Measurements from ENCODE around the gene ZNF592.
"Not testable (repeated sequence)": the region's sequence is repeated elsewhere in the genome, so short reads cannot be mapped to it uniquely, and the experiment has no call there.

ZNF592 gene

GRCh38 chr15:84832448-84833040 is 84.2 kb downstream of the ZNF592 start:
- DNase-seq: no peak

GRCh38 chr15:84833447-84834228 is 85.2 kb downstream of the ZNF592 start:
- DNase-seq: no peak

GRCh38 chr15:84834229-84834955 is 86.0 kb downstream of the ZNF592 start:
- DNase-seq: no peak

DNA sequence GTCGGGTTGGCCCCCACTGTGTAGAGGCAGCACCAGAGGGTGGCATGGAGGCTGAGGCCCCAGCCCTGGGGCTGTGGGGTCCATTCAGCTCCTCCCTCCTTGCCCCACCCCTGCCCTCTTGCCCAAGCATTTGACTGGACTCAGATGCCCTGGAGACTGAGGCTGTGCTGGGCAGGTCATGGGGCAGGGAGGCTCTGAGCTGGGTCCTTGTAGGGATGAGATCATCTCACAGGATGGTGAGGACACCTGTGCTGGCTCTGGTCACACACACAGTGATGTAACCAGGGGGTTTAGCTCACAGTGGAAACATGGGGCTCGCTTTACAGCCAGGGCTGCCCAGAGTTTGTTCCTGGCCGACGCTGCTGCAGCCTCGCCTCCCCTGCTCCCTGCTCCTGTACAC is 86.6 kb downstream of the ZNF592 start:
- no peak for DNase-seq

GRCh38 chr15:84835661-84836337 is 87.4 kb downstream of the ZNF592 start:
- DNase-seq: no peak

GRCh38 chr15:84836844-84837243 is 88.5 kb downstream of the ZNF592 start:
- DNase-seq: no peak

- DNase-seq: no peak
These were observed 91.3 kb downstream of the ZNF592 start for GRCh38 chr15:84839714-84840113.

DNA sequence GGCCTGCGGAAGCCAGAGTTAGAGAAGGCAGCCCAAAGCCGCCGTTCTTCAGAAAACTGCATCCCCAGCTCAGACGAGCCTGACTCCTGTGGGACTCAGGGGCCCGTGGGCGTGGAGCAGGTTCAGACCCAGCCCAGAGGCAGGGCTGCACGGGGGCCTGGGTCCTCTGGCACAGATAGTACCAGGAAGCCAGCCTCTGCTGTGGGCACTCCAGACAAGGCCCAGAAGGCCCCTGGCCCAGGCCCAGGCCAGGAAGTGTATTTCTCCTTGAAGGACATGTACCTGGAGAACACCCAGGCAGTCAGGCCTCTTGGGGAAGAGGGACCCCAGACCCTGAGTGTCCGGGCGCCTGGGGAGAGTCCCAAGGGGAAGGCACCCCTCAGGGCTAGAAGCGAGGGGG is 91.9 kb downstream of the ZNF592 start:
- DNase-seq: no peak

- peak; percentile 74 for DNase-seq
These were observed 92.5 kb downstream of the ZNF592 start for GRCh38 chr15:84840741-84841429.

DNA sequence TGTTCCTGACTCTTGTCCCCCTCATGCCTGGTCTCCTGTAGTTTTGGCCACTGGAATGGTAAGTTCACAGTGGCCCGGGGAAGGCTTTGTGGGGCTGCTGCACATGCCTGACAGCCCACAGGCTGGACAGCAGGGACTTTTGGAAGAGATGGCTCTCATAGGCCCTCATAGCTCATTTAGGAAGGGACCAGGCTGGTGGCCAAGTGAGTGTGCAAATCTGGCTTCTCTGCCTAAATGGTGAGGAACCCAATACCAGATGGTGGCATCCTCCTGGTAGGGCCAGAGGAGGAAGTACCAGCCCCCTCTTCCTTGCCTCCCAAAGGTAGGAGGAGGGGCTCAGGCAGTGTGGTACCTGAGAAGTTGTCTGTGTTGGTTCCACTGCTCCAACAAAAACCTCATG is 94.4 kb downstream of the ZNF592 start:
- no peak for DNase-seq

GRCh38 chr15:84844964-84845363 is 96.6 kb downstream of the ZNF592 start:
- DNase-seq: no peak

GRCh38 chr15:84845631-84846030 is 97.2 kb downstream of the ZNF592 start:
- not testable (repeated sequence) for DNase-seq

DNA sequence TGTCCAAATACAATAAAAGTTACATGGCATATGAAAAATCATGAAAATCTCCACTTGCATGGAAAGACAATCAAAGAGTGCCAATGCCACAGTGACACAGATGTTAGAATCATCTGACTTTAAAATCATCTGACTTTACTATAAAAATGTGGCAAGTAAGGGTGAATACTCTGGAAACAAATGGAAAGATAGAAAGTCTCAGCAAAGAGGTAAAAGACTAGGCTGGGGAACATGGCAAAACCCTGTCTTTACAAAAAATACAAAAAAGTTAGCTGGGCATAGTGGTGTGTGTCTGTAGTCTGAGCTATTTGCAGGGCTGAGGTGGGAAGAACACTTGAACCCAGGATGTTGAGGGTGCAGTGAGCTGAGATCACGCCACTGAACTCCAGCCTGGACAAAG is 97.9 kb downstream of the ZNF592 start:
- no peak for DNase-seq

- no peak for DNase-seq
These were observed 99.0 kb downstream of the ZNF592 start for GRCh38 chr15:84847382-84847781.

DNA sequence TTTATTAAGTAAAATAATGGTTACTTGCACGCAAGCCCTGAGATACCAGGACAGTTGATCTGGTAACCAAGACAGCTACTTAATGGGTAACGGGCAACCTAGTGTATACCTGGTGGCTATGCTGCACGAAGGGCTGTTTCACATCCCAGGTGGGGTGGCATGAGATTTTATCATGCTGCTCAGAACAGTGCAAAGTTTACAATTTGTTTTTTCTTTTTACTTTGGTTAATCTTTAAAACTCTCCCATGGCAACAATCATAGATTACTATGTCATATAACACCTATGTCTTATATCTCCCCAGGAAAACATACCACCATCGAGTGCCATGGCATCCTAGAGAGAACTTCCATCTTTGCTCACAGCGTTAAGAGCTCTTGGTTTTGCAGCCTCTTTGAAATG is 103.8 kb downstream of the ZNF592 start:
- no peak for DNase-seq

GRCh38 chr15:84855136-84855535 is 106.7 kb downstream of the ZNF592 start:
- no peak for DNase-seq

GRCh38 chr15:84855765-84856164 is 107.4 kb downstream of the ZNF592 start:
- no peak for DNase-seq
